GM19372 (cell line): ENCODE measurements around the gene LIN7C.

ENCODE experiments used
- ATAC-seq: cut with Tn5 transposase; IDR thresholded peaks from one replicate; pipeline ENCODE4 v1.9.1; 2021; ENCODE audit warnings: mild to moderate bottlenecking, low read depth, moderate library complexity; ENCODE audit not compliant: unreplicated experiment

Gene LIN7C

GRCh38 chr11:27512238-27512637, 5.7 kb upstream of the LIN7C start:
- no peak for ATAC-seq

GRCh38 chr11:27509908-27510307, 3.3 kb upstream of the LIN7C start:
- ATAC-seq: no peak

- ATAC-seq: no peak
These were observed 1.2 kb upstream of the LIN7C start for GRCh38 chr11:27507557-27508322.

GRCh38 chr11:27505781-27506180, 788 bp downstream of the LIN7C start:
- ATAC-seq: no peak

- no peak for ATAC-seq
These were observed 2.4 kb downstream of the LIN7C start for GRCh38 chr11:27504205-27504604.

GRCh38 chr11:27501100-27501499, 5.5 kb downstream of the LIN7C start:
- ATAC-seq: no peak

GRCh38 chr11:27497911-27498310, 8.7 kb downstream of the LIN7C start:
- ATAC-seq: no peak

GRCh38 chr11:27497284-27497866, 9.2 kb downstream of the LIN7C start:
- peak; percentile 64 for ATAC-seq

GRCh38 chr11:27496461-27496860, 10.1 kb downstream of the LIN7C start:
- ATAC-seq: no peak

- no peak for ATAC-seq
These were observed 10.8 kb downstream of the LIN7C start for GRCh38 chr11:27495710-27496300.

- ATAC-seq: no peak
These were observed 17.5 kb downstream of the LIN7C start for GRCh38 chr11:27489092-27489491.

GRCh38 chr11:27487706-27488105, 18.9 kb downstream of the LIN7C start:
- ATAC-seq: no peak

GRCh38 chr11:27485930-27486773, 20.4 kb downstream of the LIN7C start:
- peak; percentile 62 for ATAC-seq

GRCh38 chr11:27482793-27483192, 23.8 kb downstream of the LIN7C start:
- ATAC-seq: no peak

GRCh38 chr11:27481992-27482391, 24.6 kb downstream of the LIN7C start:
- no peak for ATAC-seq

GRCh38 chr11:27477831-27478230, 28.7 kb downstream of the LIN7C start:
- no peak for ATAC-seq

GRCh38 chr11:27477243-27477642, 29.3 kb downstream of the LIN7C start:
- no peak for ATAC-seq

- ATAC-seq: no peak
These were observed 30.9 kb downstream of the LIN7C start for GRCh38 chr11:27475622-27476021.

GRCh38 chr11:27473017-27473406, 33.6 kb downstream of the LIN7C start:
- ATAC-seq: no peak

GRCh38 chr11:27472398-27473016, 34.1 kb downstream of the LIN7C start, which contains the start of gene LGR4:
TSS of gene LGR4 (minus strand) at chr11:27472790. CDS start at chr11:27472302, 488 bp downstream.
- ATAC-seq: peak; percentile 85
